NCI-H2029 (cell line): ENCODE measurements around the gene GALNT6.

Source experiments
- DNase-seq: peaks from one replicate; lab custom pipeline; 2025; lab: John Stamatoyannopoulos, UW

Gene GALNT6

GRCh38 chr12:51391283-51392123, at the start of gene GALNT6:
TSS of gene GALNT6 (minus strand) at chr12:51391406. CDS start at chr12:51379781, 11,625 bp downstream.
- peak; percentile 36 for DNase-seq

GRCh38 chr12:51439330-51439729, 48.1 kb upstream of the GALNT6 start:
- DNase-seq, result no peak

DNA sequence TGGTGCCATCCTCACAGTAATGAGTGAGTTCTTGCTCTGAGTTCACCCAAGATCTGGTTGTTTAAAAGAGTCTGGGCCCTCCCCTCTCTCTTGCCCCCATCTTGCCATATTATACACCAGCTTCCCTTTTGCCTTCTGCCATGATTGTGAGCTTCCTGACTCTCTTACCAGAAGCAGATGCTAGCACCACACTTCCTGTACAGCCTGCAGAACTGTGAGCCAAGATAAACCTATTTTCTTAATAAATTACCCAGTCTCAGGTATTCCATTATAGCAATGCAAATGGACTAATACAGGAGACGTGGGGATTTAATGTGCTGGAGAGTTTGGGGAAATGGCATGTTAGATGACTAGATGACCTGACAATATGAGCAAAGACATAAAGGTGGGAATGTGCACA, 46.2 kb upstream of the GALNT6 start:
- DNase-seq, result no peak

- no peak for DNase-seq
Observed at GRCh38 chr12:51434305-51434704, 43.1 kb upstream of the GALNT6 start.

- no peak for DNase-seq
Observed at GRCh38 chr12:51432921-51433320, 41.7 kb upstream of the GALNT6 start.

DNA sequence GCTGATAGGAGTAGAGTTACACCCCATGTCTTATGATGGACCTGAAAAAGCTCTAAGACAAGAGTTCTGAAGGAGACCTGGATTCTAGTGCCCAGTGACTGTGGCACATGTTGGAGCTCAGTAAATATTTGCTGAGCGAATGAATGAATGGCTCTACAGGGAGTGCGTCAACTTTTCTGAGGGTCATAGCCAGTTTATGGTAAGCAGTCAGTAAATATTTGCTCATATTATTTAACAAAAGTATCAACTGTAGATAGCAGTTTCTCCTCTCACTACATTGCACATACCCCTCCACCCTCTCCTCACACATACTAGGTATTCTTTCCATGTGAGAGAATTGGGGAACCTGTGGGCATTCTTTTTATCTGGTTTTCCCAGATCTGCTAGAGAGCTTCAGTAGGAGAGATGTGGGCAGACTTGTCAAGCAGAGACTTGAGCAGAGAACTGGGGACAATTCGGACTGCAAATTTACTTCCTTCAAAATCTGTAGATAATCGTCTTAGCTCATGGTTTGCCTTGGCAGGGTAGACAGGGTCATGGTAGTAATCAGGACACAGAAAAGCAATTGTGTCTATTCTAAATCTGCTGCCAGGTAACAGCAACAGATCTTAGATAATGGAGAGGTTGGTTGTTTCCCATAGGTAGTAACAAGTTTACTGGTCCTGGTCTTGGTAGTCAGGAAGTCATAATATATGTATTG, 39.1 kb upstream of the GALNT6 start:
- peak; percentile 77 for DNase-seq

DNA sequence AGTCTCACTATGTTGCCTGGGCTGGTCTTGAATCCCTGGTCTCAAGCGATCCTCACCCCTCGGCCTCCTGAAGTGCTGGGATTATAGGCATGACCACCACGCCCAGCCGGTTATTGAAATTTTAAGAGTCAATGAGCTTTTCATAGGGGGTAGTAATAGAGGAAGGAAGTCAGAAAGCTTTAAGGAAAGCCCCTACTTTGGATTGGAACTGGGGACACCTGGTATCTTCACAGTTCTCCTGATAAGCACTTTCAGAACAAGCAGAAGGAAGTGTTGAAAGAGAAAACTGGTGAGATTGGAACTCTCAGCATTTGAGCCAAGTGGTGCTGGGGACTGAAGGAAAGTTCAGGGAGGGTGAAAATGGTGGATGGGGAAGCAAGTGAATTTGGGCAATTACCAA, 38.5 kb upstream of the GALNT6 start:
- DNase-seq, result no peak

DNA sequence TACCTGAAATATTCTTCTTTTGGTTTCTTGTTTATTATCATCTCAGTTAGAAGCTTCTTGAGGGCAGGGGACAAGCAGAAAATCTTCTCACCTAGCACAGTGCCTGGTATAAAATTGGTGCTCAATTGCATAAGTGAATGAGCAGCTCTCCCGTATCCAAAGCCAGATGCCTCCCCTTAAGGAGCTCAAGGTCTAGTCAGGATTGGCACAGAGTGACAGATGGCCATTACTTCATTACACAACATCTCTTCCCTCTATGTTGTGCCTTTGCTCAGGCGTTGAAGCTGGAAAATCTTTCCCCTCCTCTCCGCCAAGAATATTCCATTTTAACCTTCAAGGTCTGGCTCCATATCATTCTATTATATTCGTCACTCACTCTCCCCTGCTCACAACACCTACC, 37.0 kb upstream of the GALNT6 start:
- DNase-seq, result no peak

DNA sequence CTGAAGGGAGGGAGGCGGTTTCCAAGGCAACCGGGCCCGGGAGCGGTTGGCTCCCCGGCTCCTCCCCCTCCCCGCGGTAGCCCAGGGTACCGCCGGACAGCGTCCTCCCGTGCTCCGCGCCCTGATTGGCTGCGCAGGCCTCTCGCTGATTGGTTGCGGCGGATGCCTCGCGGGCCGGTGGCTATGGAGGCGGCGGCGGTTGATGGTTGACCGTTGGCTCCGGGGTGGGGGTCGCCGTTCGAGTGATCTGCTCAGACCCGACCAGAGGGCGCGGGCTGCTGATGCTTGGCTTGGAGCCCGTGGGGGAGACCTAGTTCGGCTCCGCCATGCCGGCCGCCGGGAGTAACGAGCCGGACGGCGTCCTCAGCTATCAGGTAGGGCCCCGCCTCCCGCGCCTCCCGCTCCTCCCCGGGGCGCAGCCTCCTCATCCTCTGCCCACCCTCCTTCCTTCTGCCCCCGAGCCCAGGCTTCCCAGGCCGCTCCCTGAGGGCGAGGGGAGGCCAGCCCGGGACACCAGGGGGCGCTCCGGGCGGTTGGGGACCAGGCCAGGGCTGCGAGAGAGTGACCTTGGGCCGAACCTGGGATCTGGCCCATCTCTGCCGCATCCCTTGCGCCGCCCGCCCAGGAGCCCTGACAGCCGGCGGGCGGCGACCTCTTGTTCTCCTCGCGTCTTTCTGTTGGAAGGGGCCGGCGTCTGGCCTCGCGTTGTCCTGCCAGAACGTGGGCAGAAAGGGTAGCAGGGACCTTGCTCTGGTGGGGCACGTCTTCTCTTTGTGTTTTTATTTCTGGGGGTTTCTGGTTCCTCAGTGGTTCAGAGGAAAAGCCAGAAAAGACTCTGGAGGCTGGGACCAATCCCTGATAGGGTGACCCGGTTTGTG, 33.7 kb upstream of the GALNT6 start, which contains the start of gene SLC4A8:
Gene SLC4A8 (plus strand): TSS at position 170 of the 878 bp plus-strand sequence. CDS start 157 bp downstream, at position 327.
- peak; percentile 90 for DNase-seq

DNA sequence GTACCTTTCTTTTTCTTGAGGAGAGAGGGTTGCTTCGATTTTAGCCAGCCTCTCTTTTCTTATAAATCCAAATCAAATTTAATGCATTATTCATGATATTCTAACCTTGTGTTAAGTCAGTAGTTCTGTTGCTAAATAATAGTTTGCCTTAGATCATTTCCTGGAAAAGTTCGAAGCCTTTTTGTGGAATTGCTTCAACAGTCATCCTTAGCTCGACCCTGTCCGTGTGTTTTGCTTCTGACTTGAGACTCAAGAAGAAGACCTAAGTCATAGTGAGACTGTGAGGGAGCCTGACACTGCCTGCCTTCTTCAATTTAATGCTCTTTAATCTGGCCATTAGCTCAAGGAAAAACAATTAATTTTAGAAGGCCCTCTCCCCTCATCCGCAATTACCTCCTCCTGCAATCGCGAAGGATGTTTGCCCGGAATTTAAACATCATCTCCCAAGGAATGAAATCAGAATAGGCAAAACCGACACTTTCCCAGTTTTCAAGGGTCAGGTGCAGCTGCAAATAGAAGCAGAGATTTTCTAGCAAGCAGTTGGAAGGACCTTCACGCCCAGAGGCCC, 33.0 kb upstream of the GALNT6 start:
- no peak for DNase-seq

GRCh38 chr12:51421266-51421884, 30.2 kb upstream of the GALNT6 start:
- DNase-seq, result peak; percentile 64

GRCh38 chr12:51419425-51420193, 28.4 kb upstream of the GALNT6 start:
- DNase-seq, result peak; percentile 80

- no peak for DNase-seq
Observed at GRCh38 chr12:51417826-51418225, 26.6 kb upstream of the GALNT6 start.

DNA sequence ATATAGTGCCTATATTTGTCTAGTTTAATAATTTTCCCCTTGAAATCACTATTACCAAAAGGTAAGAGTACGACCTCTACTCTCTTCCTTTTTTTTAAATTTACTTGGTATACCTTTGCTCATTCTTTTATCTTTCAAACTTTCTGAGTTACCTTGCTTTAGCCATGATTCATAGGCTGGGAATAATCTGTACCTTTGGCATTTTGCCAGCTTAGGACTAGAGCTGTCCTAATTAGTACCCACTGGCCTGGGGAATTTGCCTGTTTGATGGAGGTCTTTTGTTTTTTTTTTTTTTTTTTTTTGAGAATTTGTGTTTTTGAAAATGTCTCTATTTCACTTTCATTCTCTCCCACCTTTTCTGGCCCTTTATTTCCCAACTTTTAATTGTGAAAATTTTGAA, 24.7 kb upstream of the GALNT6 start:
- no peak for DNase-seq

DNA sequence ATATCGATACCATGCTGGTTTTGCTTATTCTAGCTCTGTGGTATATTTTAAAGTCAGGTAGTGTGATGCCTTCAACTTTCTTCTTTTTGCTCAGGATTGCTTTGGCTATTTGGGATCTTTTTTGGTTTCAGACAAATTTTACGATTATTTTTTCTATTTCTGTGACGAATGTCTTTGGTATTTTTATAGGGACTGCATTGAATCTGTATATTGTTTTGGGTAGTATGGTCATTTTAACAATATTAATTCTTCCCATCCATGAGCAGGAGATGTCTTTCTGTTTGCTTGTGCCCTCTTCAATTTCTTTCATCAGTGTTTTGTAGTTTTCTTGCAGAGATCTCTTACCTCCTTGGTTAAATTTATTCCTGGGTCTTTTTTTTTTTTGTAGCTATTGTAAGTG, 22.6 kb upstream of the GALNT6 start:
- no peak for DNase-seq

DNA sequence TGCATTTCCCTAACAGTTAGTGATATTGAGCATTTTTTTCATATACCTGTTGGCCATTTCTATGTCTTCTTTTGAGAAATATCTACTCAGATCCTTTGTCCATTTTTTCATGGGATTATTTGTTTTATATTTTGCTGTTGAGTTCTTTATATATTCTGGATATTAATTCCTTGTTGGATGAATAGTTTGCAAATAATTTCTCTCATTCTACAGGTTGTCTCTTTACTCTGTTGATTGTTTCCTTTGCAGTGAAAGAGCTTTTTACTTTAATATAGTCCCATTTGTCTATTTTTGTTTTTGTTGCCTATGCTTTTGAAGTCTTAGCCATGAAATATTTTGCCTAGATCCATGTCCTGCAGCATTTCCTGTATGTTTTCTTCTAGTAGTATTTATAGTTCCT, 21.9 kb upstream of the GALNT6 start:
- DNase-seq, result no peak

GRCh38 chr12:51409846-51410245, 18.6 kb upstream of the GALNT6 start:
- DNase-seq, result no peak

DNA sequence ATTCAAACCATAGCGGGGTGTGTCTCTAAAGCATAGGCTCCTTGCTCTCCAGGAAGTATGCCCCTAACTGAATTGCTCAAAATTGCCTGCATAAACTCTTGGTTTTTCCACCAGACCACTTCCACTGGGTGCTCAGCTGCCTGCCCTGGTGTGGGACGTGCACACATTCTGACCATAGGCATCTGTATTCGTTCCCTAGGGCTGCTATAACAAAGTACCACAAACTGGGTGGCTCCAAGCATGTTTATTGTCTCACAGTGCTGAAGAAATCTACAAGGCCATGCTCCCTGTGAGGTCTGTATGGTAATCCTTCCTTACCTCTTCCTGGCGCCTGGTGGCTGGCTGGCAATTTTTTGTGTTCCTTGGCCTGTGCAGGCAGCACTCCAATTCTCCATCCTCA, 16.4 kb upstream of the GALNT6 start:
- no peak for DNase-seq

DNA sequence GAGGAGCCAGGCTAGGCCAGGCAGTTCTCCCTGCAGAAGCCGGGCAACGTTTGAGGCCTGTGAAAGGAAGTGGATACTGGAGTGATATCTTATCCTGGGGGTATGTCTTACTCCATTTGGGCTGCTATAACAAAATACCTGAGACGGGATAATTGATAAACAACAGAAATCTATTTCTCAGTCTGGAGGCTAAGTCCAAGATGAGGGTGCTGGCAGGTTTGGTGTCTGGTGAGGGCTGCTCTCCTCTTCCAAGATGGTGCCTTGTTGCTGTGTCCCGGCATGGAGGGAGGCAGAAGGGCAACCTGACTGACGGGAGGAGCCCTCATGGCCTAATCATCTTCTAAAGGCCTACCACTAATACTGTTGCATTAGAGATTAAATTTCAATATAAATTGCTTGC, 15.7 kb upstream of the GALNT6 start:
- DNase-seq, result no peak

DNA sequence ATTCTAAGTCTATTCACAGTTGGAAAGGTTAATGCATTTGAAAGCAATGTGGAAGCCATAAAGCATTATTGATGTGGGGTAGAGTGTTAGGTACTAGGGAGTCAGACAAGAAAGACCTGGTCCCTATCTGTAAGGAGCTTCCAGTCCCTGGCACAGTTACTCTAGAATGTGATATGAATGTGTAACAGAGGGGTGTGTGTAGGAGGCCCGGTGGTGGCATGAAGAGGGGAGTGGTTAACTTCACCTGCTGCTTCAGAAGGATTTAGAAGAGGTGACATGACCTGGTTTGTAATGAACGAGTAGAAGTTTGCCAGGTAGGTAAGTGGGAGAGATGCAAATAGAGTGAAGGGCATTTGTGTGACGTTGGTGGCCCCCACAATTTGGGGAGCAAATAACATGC, 15.1 kb upstream of the GALNT6 start:
- no peak for DNase-seq

DNA sequence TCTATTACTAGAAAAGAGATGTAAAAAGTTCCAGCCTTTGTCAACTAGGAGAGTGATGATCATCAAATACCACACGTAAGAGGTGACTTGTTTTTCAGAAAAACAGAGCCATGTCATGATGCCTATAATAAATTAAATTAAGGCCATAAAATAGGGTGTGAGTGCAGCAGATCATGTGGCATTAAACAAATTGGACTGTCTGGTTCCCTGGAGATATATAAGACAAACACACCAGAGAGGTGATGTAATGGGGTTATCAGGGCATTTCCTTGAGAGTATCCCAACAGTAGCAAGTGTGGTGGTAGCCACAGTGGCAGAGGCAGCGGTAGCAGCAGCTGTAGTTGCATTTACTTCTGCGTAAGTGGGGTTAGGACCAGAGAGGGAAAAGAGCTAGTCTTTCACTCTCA, 14.6 kb upstream of the GALNT6 start:
- DNase-seq, result peak; percentile 34
